Progenitor cell of endocrine pancreas (in vitro differentiated cells): ENCODE data around the gene TBC1D25. TPM values are rescaled to one million over a fixed set of nuclear protein-coding genes. Genes with fewer than 3 reads are reported as not detected.

ENCODE experiments used
- DNase-seq: peaks from one replicate; pipeline ENCODE4 v3.0.0; 2021; ENCODE audit warnings: low spot score; ENCODE audit not compliant: unreplicated experiment
- H3K27ac Mint-ChIP-seq: 2 replicates; pipeline ENCODE4 v1.8.0; 2021; ENCODE audit warnings: mild to moderate bottlenecking, moderate library complexity, mixed read lengths
- H3K27me3 Mint-ChIP-seq: 2 replicates; pipeline ENCODE4 v1.8.0; 2021; ENCODE audit warnings: mixed read lengths
- H3K36me3 Mint-ChIP-seq: 2 replicates; pipeline ENCODE4 v1.8.0; 2022; ENCODE audit warnings: mixed read lengths; ENCODE audit not compliant: insufficient read depth
- H3K4me1 Mint-ChIP-seq: 2 replicates; pipeline ENCODE4 v1.8.0; 2021; ENCODE audit warnings: low read depth, mixed read lengths
- H3K4me3 Mint-ChIP-seq: 2 replicates; pipeline ENCODE4 v1.8.0; 2021; ENCODE audit warnings: low read depth, mild to moderate bottlenecking, moderate library complexity, mixed read lengths
- H3K9me3 Mint-ChIP-seq: 2 replicates; pipeline ENCODE4 v1.8.0; 2021; ENCODE audit warnings: low read depth, mixed read lengths
- CTCF ChIP-seq: fragments of 200-600 bp; sonication (generic); IDR thresholded peaks from one replicate; pipeline ENCODE4 v1.5.0; 2021; ENCODE audit warnings: antibody characterized with exemption, mild to moderate bottlenecking; ENCODE audit not compliant: unreplicated experiment
- total RNA-seq: library from RNA; stranded (reverse); gene quantifications from 2 replicates; pipeline ENCODE4 v1.2.1, GENCODE V29; 2021

The TBC1D25 gene
- total RNA-seq, 1 donor from 2014 or later: 12.6 TPM

- peaks cover 24% of the 10 kb centered on the region for H3K9me3 Mint-ChIP-seq
- H3K4me1 Mint-ChIP-seq: no peaks in the 10 kb centered on the region
- no peaks in the 10 kb centered on the region for H3K27me3 Mint-ChIP-seq
- no peak for TF ChIP-seq CTCF
- DNase-seq: no peak
- peaks cover 7% of the 10 kb centered on the region for H3K36me3 Mint-ChIP-seq
- peak overlapping the region; percentile 3 for H3K27ac Mint-ChIP-seq
- H3K4me3 Mint-ChIP-seq: no peak overlapping the region
Observed at GRCh38 chrX:48531358-48531959, 8.1 kb upstream of the TBC1D25 start.

GRCh38 chrX:48532161-48532560, 7.4 kb upstream of the TBC1D25 start:
- H3K9me3 Mint-ChIP-seq: peaks cover 24% of the 10 kb centered on the region
- peaks cover 7% of the 10 kb centered on the region for H3K36me3 Mint-ChIP-seq
- DNase-seq: no peak
- H3K27ac Mint-ChIP-seq: peak overlapping the region; percentile 3
- no peak overlapping the region for H3K4me3 Mint-ChIP-seq
- H3K4me1 Mint-ChIP-seq: no peaks in the 10 kb centered on the region
- no peaks in the 10 kb centered on the region for H3K27me3 Mint-ChIP-seq
- no peak for TF ChIP-seq CTCF

- Mint-ChIP-seq H3K27ac (no peak overlapping the region), H3K4me1 (no peaks in the 10 kb centered on the region), H3K4me3 (no peak overlapping the region), H3K36me3 (peaks cover 8% of the 10 kb centered on the region), H3K27me3 (no peaks in the 10 kb centered on the region), H3K9me3 (peaks cover 24% of the 10 kb centered on the region)
- TF ChIP-seq CTCF: no peak
- DNase-seq: no peak
Observed at GRCh38 chrX:48533165-48533564, 6.3 kb upstream of the TBC1D25 start.

- no peak for TF ChIP-seq CTCF
- H3K36me3 Mint-ChIP-seq: peaks cover 5% of the 10 kb centered on the region
- no peaks in the 10 kb centered on the region for H3K27me3 Mint-ChIP-seq
- H3K4me1 Mint-ChIP-seq: peaks cover 9% of the 10 kb centered on the region
- H3K4me3 Mint-ChIP-seq: peak overlapping the region; percentile 89
- H3K27ac Mint-ChIP-seq: peak overlapping the region; percentile 90
- no peak for DNase-seq
- H3K9me3 Mint-ChIP-seq: peaks cover 19% of the 10 kb centered on the region
Observed at GRCh38 chrX:48538641-48539344, 721 bp upstream of the TBC1D25 start.

- Mint-ChIP-seq H3K9me3 (peaks cover 11% of the 10 kb centered on the region), H3K27ac (peak overlapping the region; percentile 73), H3K4me1 (peaks cover 9% of the 10 kb centered on the region), H3K27me3 (no peaks in the 10 kb centered on the region), H3K36me3 (peaks cover 7% of the 10 kb centered on the region), H3K4me3 (peak overlapping the region; percentile 89)
- no peak for TF ChIP-seq CTCF
- DNase-seq: no peak
Observed at GRCh38 chrX:48540028-48540375, 488 bp downstream of the TBC1D25 start.
